NCI-H1930 (cell line): ENCODE results near the gene PCID2.
"Not testable (repeated sequence)": the region's sequence is repeated elsewhere in the genome, so short reads cannot be mapped to it uniquely, and the experiment has no call there.

Experiments
- DNase-seq, 2 experiments: peaks; one replicate each; lab custom pipeline; 2025; lab: John Stamatoyannopoulos, UW

The PCID2 gene

DNA sequence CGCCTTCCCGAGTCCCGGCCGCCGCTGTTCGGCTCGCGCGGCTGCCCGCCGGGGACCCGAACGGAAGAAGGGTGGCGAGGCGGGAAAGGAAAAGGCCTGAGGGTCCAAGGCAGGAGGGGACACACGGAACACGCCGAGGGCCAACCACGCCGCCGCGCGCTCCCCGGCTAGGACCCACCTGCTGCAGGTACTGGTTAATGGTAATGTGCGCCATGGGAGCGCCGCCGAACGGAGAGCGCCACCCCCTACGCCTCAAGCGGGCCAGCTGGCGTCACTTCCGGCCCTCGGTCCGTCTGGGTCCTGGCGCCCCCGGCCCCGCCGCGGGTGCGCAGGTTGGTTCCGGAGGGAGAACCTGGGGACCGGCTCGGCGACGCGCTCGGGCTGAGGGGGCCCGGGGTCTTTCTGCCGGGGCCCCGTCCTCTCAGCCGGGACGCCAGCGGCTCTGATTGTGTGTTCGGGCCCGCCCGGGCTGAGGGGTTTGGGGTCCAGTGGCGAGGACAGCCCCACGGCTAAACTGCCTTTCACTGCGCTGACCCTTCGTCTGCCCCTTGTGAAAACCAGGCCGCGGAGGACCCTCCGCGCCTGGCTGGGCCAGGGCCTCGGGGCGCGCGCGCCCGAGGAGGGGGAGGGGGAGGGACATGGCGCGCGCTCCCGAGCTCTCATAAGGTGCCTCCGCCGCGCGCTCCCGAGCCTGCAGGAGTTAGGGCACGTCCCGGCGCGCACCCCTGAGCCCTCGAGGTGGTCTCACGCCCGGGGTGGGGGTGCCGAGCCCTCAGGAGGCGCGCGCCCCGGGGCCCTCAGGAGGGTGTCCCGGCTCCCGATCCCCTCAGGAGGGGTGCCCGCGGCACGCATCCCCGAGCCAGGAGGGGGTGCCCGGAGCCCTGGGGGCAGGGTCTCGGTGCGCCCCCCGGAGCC is at the start of gene PCID2:
Gene PCID2, minus strand, starts transcription at position 249 of the 915 bp plus-strand sequence. Its CDS starts 35 bp downstream, at position 214.
- DNase-seq = peak; percentile 96 to 97

DNA sequence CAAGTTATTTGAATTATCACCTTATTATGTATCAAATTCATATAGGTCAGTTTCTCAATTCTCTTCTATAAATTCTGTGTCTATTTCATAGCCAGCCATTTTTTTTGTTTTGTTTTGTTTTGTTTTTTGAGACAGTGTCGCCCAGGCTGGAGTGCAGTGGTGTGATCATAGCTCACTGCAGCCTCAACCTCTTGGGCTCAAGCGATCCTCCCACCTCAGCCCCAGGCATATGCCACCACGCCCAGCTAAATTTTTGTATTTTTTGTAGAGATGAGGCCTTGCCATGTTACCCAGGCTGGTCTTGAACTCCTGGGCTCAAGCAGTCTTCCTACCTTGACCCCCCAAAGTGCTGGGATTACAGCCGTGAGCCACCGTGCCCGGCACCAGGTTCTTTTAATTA is 49.4 kb upstream of the PCID2 start:
- not testable (repeated sequence) for DNase-seq

DNA sequence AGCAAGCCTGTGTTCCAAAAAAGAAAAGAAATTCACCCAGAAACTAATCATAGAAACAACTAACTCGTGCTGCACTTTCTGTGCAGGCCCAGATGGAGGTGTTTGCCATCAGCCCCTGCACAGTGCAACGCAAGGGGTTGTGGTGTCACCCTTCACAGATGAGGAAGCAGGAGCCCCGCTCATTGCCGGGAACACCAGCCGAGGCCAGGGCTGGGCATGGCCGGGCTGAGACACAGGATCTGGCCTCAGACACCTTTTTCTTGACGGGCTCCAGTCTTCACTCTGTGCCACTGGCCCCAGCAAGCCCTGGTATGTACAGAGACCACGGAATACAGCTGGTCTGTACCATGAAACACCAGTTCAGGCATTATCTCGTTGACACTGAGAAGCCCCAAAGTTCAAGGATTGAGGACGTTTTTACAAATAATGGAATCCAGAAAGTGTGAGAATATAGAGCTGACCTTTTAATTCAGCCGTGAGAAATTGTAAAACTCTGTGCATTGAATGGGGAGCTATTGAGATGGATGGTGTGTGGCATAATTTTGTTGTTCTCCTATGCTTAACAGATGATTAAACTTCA is 44.1 kb upstream of the PCID2 start:
- no peak for DNase-seq

DNA sequence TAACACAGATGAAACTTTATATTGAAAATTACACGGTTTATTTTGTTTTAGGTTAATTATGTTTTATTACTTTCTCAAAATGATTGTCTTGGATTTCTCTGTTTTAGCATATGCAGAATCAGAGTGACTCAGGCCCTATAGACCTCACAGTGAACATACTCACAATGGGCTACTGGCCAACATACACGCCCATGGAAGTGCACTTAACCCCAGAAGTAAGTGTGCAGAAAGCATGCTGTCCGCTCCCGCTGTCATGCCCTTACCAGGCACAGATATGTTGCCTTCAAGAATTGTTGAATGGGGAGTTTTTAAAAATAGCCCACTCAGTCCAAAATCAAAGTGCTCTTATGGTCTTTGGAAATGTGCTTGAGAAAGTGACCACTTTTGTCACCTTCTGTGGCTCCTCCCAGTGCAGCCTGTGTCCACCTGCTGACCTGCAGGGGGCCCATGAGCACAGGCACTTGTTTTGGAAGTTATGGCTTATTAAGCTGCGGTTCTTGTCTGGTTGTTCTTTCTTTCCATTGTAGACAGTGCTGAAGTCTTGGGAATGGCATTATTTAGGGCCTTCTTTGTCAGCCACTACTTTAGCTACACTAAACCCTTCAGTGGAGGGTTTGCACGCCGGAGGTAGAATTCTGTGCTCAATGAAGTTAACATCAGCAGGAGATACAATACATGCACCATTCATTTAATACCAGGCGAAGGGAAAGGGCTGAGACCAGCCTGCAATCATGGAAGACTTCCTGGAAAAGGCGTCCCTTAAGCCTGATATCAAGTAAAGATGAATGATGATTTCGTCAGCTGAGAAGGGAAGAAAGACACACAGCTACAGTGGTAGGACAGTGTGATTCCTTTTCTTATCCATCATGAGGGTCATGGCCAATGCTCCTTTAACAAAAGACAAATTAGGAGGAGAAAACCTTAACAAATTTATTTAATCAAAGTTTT is 37.7 kb upstream of the PCID2 start:
- no peak for DNase-seq

DNA sequence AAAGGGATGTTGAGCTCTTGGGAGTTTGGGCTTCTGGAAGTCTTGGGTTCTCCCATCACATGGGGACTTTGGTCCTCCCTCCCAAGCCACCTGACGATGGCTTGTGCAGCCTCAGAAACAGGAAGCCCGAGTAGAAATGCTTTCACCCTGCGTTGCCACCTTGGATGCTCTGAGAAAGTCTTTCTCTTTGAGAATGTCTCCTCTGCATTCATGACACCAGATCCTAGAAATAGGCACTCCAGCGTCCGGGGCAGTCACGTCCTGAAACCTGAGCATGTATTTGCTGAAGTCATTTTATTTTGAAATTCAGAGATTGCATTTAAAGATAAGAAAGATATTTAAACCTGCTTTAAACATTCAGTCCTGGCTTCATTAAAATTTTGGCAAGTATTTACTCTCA is 35.4 kb upstream of the PCID2 start:
- DNase-seq = no peak

DNA sequence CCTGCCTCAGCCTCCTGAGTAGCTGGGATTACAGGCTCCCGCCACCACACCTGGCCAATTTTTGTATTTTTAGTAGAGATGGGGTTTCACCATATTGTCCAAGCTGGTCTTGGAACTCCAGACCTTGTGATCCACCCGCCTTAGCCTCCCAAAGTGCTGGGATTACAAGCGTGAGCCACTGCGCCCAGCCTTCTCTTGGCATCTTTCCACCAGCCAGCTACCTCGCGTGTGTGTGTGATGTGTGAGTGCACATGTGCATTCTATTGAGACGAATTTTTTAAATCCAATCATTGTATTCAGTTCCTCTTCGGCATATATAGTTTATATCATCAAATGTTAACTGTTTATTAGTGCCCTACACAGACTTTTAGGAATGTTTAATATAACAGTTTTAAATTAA is 33.2 kb upstream of the PCID2 start:
- DNase-seq = not testable (repeated sequence)

DNA sequence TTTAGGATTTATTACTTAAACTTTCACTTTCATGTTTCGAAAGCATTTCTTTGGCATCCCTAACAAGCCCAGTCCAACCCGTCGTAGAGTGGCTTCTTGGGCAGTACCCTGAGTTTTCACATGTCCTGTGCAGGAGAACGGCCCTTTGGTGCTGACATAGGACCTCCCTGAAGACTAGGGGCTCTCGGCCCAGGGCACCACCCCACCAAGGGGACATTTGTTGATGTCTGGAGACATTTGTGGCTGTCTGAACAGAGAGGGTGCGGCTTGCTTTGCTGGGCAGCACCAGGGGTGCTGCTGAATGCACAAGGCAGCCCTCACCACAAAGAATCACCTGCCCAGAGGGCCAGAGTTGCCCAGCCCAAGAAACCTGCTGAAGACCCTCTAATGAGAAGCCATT is 31.5 kb upstream of the PCID2 start:
- no peak for DNase-seq

DNA sequence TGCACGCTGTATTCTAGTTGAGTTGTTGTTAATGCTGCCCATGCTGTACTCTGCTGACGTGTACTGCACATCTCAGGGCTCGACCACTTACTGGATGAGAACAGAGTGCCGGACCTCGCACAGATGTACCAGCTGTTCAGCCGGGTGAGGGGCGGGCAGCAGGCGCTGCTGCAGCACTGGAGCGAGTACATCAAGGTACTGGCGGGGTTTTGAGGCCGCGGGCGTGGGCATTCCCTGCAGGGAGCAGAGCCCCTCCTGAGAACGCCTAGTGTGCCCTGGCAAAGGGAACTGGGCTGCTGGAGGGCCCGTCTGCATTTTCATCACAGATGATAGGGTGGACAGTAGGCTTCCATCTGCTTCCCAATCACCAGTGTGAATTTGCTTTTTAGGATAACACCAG is 30.9 kb upstream of the PCID2 start:
- DNase-seq = no peak

DNA sequence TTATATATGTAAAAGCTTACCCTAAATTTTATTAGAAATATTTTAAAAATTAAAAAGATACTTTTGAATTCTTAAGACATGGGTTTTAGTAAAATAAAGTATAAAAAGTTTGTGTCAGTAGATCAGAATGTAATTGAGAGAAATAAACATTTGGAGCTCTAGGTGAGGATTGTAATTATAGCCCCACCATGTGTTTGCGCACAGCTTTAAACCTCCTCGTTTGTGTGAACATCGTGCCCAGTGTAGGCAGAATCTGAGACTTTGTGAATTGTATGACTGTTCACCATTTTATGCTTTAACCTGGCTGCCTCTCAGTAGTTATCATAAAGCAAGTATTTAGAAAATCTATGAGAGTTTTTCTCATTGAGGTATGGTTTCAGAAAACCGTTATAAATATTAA is 30.1 kb upstream of the PCID2 start:
- no peak for DNase-seq

DNA sequence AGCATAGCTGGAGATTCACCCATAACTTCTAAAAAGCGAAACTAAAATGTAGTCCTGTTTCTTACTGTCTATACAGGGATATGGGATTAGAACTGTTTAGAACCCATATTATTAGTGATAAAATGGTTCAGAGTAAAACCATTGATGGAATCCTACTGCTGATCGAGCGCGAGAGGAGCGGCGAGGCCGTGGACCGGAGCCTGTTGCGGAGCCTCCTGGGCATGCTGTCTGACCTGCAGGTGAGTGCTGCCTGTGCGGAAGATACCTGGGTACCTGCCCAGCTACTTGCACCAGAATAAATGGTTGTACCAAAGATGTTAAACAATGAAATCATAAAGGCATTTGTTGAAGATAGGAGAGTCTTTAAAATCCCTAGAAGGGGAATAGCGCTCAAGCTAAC is 24.6 kb upstream of the PCID2 start:
- DNase-seq = no peak

DNA sequence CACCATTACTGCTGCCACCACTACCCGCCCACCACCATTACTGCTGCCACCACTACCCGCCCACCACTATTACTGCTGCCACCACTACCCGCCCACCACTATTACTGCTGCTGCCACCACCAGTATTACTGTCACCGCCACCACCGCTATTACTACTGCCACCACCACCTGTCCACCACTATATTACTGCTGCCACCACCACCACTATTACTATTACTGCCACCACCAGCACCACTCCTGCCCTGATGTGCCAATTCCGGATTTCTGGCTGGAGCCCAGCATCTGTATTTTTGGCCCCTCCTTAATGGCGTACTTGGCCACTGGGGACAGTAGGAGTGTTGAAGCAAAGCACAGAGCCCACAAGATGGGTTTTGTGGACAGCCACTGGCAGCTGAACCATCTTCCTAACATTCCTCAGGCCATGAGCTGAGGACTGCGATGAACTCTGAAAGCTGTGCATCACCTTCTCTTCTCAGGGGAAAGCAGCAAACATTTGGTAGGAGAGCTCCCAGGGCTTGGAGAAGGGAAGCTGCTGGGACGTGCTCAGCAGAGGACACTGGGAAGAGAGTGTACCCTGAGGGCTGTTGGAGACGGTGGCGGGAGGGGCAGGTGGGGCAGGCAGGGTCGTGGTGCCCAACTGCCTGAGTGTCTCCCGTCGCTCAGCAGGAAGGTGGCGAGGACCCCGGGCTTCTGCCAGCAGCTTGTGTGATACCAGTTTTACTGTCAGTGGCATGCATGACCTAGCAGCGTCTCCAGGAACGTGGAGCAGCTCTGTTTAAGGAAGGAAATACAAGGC is 23.9 kb upstream of the PCID2 start:
- DNase-seq = no peak

DNA sequence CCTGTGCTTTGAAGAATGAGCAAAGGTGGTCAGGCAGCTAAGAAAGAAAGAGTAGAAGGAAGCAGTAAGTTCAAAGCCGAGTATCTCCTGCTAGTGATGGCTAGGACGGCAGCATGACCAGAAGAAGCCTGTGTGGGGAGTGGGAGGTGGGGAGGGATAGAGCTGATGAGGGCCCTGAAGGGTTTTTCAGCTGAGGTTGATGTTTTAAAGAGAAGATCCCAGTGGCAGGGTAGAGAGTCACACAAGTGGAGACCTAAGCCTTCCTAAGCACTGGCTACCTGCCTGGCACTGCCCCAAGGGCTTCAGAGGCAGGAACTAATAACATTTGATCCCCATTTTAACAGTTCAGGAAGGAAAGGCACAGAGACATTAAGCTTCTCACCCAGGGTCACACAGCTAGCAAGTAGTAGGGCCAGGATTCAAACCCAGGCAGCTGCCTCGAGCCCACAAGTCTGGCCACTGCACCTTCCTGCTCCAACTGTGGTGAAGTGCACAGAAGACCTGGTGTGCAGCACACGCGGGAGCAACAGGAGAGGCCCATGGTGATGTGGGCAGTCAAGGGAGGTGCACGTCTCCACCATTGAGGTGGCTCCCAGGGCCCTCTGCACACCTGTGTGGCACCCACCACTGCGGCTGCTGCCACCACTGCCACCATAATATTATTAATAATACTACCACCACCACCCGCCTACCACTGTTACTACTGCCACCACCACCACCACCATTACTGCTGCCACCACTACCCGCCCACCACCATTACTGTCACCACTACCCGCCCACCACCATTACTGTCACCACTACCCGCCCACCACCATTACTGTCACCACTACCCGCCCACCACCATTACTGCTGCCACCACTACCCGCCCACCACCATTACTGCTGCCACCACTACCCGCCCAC is 23.1 kb upstream of the PCID2 start:
- DNase-seq = no peak

DNA sequence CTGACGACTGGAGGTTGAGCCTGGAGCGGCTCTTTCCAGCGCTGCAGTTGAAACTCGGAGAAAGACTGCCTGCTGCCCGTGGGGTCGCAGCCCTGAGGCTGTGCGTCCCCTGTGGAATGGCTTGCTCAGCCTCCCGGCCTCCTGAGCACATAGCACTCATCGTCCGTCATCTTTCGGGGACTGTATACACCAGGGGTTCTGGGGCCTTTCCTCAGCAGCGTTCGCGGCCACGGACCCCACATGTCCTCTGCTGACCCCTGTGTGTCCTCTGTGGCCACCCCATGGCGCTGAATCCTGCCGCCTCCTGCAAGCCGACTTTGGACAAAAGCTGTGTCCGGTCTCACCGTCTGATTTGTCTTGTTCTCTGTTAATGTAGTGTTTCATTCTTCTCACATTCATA is 21.3 kb upstream of the PCID2 start:
- no peak for DNase-seq

DNA sequence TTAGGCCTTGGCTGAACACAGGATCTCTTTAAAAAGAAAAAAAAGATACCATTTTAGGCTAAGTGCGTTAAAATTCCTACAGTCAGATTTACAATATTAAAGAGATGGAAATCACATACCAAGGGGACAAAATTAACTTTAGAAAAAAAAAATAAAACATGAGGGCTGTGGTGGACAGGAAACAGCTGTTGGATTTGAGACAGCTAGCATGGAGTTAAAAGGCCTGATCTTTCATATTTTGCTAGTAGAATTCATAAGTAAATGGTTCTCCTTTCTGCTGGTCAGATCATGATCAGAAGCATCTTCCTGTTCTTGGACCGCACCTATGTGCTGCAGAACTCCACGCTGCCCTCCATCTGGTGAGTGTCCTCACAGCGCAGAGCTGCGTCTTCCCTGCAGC is 20.7 kb upstream of the PCID2 start:
- DNase-seq = no peak

DNA sequence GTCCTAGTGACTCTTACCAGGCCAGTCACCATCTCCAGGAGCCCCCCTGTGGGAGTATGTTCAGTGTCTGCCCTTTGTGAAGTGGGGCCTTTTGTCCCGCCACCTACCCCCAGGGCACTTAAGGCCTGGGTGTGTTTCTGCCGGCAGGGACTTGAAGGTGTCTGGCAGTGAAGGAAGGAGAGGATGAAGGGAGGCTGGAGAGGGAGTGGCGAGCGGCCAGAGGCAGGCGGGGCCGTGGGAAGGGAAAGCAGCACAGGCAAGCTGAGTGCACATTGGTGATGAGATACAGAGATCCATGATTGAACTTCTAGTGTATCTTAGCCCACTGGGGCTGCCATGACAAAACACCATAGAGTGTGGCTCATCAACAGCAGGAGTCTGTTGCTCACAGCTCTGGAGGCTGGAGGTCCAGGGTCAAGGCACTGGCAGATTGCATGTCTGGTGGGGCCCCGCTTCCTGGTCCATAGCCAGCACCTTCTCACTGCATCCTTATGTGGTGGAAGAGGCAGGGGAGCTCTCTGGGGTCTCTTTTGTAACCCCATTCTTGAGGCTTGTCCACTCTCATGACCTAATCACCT is 18.5 kb upstream of the PCID2 start:
- DNase-seq = no peak

DNA sequence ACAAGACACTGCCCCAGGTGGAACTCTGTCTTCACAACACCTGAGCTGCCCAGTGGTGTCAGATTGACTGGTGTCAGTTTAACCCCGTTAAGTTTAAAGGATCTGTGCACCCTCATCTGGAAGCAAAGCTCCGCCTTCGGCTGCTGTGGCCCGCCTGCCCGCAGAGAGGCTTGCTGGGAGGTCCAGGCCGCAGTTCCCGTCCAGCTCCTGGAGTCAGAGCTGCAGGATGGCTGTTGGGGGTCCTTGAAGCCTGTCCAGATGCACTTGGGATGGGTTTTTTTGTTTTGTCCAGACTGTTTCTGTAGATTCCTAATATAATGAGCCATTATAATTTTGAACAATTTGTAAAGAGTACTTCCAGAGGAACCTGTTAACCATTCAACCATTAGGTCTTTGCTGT is 17.0 kb upstream of the PCID2 start:
- DNase-seq = no peak

DNA sequence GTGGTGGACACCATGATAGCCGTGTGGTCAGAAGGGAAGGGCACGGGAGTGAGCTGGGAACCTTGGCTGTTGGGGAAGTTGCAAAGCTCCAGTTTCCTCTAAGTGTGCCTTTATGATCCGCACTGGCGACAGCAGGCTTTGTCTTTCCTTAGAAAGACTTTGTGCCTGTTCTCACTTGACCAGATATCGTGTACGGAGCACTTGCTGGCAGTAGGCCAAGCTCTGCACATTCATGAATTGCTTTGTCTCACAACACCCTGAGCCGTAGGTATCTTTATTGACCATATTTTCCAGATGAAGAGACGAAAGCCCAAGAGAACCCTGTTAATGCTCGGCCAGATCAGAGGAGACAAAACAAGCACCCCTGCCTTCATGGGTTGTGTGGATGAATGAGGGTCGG is 16.0 kb upstream of the PCID2 start:
- no peak for DNase-seq

DNA sequence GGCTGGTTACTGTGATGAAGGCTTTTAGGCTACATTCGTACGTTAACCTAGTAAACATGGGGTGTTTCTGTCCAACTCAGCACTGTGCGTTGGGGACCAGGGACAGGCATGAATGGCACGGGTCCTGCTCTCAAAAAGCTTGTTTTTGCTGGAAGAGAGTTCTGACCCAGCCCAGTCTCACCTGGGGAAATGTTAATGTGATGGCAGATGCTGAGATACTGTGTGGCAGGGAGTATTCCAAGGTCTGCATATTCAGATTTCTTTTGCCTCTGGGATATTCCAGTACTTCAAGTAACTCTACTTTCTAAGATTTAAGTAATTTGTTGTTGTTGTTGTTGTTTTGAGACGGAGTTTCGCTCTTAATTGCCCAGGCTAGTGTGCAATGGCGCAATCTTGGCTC is 14.6 kb upstream of the PCID2 start:
- no peak for DNase-seq

DNA sequence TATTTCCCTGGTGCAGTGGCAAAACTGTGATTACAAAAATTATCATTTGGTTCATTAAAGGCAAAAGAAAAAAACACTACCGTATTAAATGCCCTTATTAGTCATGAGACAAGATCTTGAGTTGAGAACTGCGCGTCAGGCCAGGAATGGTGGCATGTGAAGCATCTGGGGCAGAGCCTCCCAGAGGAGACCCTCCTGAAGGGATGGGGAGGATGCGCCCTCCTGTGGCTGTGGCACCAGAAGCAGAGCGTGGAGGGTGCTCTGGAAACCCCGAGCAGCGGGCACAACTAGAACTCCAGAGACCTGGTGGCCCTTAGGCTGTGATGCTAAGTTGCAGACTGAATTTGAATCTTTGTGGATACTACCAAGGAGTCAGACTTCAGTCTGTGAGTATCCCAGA is 12.4 kb upstream of the PCID2 start:
- DNase-seq = no peak

DNA sequence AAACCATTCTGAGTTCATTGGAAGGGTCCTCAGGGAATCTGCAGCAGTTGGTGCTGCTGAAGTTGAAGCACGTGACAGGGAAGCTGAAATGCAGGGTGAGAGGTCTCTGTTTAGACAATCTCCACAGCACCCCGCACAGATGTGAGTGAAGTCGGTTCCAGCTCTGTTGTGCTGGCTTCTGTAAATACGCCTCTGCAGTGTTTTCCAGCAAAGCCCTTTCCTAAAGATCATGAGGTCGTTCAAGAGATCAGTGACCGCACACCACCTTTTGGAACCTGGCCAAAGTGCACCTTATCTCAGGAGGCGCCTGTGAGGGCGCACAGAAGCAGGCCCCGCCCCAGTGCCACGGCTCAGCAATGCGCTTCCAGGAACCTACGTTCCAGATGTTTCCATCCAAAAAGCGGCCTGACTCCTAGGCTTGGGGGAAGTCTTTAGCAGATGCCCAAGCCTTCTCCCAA is 11.7 kb upstream of the PCID2 start:
- DNase-seq = no peak
